T-helper 2 cell treated with Interferon-gamma antibody and Interleukin-4, amounts not matched to agents 5 μg/mL and 100 μg/mL, for 36 hours (primary cell): Measurements from ENCODE around the gene SEMA3C.
A peak's percentile ranks its signal among the peaks of the same experiment; 100 is the strongest.
"Not testable (repeated sequence)": the region's sequence is repeated elsewhere in the genome, so short reads cannot be mapped to it uniquely, and the experiment has no call there.

ENCODE experiments used
- DNase-seq: peaks from one replicate; pipeline ENCODE4 v3.0.0; 2021; ENCODE audit warnings: low spot score
- H3K27ac Mint-ChIP-seq: one replicate; pipeline ENCODE4 v1.8.0; 2021; ENCODE audit warnings: mild to moderate bottlenecking, mixed read lengths
- H3K27me3 Mint-ChIP-seq: one replicate; pipeline ENCODE4 v1.8.0; 2021; ENCODE audit warnings: low read depth, mixed read lengths
- H3K36me3 Mint-ChIP-seq: one replicate; pipeline ENCODE4 v1.8.0; 2021; ENCODE audit warnings: low read depth, mixed read lengths
- H3K4me1 Mint-ChIP-seq: one replicate; pipeline ENCODE4 v1.8.0; 2021; ENCODE audit warnings: low read depth, mixed read lengths
- H3K4me3 Mint-ChIP-seq: one replicate; pipeline ENCODE4 v1.8.0; 2022; ENCODE audit warnings: mild to moderate bottlenecking, moderate library complexity, mixed read lengths
- H3K9me3 Mint-ChIP-seq: one replicate; pipeline ENCODE4 v1.8.0; 2021; ENCODE audit warnings: mixed read lengths

Gene SEMA3C

GRCh38 chr7:80941208-80941758, 22.4 kb upstream of the SEMA3C start:
- Mint-ChIP-seq H3K4me1 (no peaks in the 10 kb centered on the region), H3K9me3 (no peaks in the 10 kb centered on the region), H3K27ac (no peak overlapping the region), H3K36me3 (no peaks in the 10 kb centered on the region), H3K4me3 (no peak overlapping the region), H3K27me3 (no peaks in the 10 kb centered on the region)
- DNase-seq: no peak

- Mint-ChIP-seq H3K4me3 (no peak overlapping the region), H3K9me3 (no peaks in the 10 kb centered on the region), H3K4me1 (no peaks in the 10 kb centered on the region), H3K27ac (no peak overlapping the region), H3K36me3 (no peaks in the 10 kb centered on the region), H3K27me3 (no peaks in the 10 kb centered on the region)
- DNase-seq: no peak
Observed at GRCh38 chr7:80940539-80941207, 21.8 kb upstream of the SEMA3C start.

- Mint-ChIP-seq H3K4me3 (no peak overlapping the region), H3K9me3 (no peaks in the 10 kb centered on the region), H3K36me3 (no peaks in the 10 kb centered on the region), H3K4me1 (no peaks in the 10 kb centered on the region), H3K27me3 (no peaks in the 10 kb centered on the region), H3K27ac (no peak overlapping the region)
- no peak for DNase-seq
Observed at GRCh38 chr7:80937336-80937735, 18.5 kb upstream of the SEMA3C start.

GRCh38 chr7:80935991-80936780, 17.3 kb upstream of the SEMA3C start:
- no peaks in the 10 kb centered on the region for H3K4me1 Mint-ChIP-seq
- no peaks in the 10 kb centered on the region for H3K27me3 Mint-ChIP-seq

GRCh38 chr7:80934321-80934720, 15.5 kb upstream of the SEMA3C start:
- no peak for DNase-seq
- H3K36me3 Mint-ChIP-seq: no peaks in the 10 kb centered on the region
- H3K4me3 Mint-ChIP-seq: no peak overlapping the region
- H3K27ac Mint-ChIP-seq: no peak overlapping the region
- H3K4me1 Mint-ChIP-seq: no peaks in the 10 kb centered on the region
- H3K27me3 Mint-ChIP-seq: no peaks in the 10 kb centered on the region
- no peaks in the 10 kb centered on the region for H3K9me3 Mint-ChIP-seq

More at GRCh38 chr7:80935991-80936780, 17.3 kb upstream of the SEMA3C start:
- H3K9me3 Mint-ChIP-seq: no peaks in the 10 kb centered on the region
- no peak overlapping the region for H3K27ac Mint-ChIP-seq
- H3K4me3 Mint-ChIP-seq: no peak overlapping the region
- DNase-seq: no peak
- no peaks in the 10 kb centered on the region for H3K36me3 Mint-ChIP-seq

- no peaks in the 10 kb centered on the region for H3K9me3 Mint-ChIP-seq
- no peaks in the 10 kb centered on the region for H3K27me3 Mint-ChIP-seq
Observed at GRCh38 chr7:80932536-80932935, 13.7 kb upstream of the SEMA3C start.

GRCh38 chr7:80929619-80930018, 10.8 kb upstream of the SEMA3C start:
- Mint-ChIP-seq H3K27me3 (no peaks in the 10 kb centered on the region), H3K36me3 (no peaks in the 10 kb centered on the region)
- DNase-seq: no peak

More at GRCh38 chr7:80932536-80932935, 13.7 kb upstream of the SEMA3C start:
- H3K4me3 Mint-ChIP-seq: no peak overlapping the region
- H3K36me3 Mint-ChIP-seq: no peaks in the 10 kb centered on the region
- no peak for DNase-seq
- H3K27ac Mint-ChIP-seq: no peak overlapping the region
- H3K4me1 Mint-ChIP-seq: no peaks in the 10 kb centered on the region

GRCh38 chr7:80926955-80927354, 8.1 kb upstream of the SEMA3C start:
- H3K36me3 Mint-ChIP-seq, H3K27ac Mint-ChIP-seq, H3K4me3 Mint-ChIP-seq, DNase-seq, H3K9me3 Mint-ChIP-seq, H3K27me3 Mint-ChIP-seq, H3K4me1 Mint-ChIP-seq: not testable (repeated sequence)

More at GRCh38 chr7:80929619-80930018, 10.8 kb upstream of the SEMA3C start:
- H3K4me1 Mint-ChIP-seq: no peaks in the 10 kb centered on the region
- H3K9me3 Mint-ChIP-seq: no peaks in the 10 kb centered on the region
- H3K27ac Mint-ChIP-seq: no peak overlapping the region
- no peak overlapping the region for H3K4me3 Mint-ChIP-seq

- Mint-ChIP-seq H3K27me3 (peaks cover 28% of the 10 kb centered on the region), H3K4me1 (no peaks in the 10 kb centered on the region)
Observed at GRCh38 chr7:80924090-80924489, 5.2 kb upstream of the SEMA3C start.

GRCh38 chr7:80923211-80923612, 4.4 kb upstream of the SEMA3C start:
- Mint-ChIP-seq H3K4me3 (no peak overlapping the region), H3K36me3 (no peaks in the 10 kb centered on the region), H3K27ac (no peak overlapping the region), H3K9me3 (no peaks in the 10 kb centered on the region), H3K27me3 (peaks cover 33% of the 10 kb centered on the region), H3K4me1 (peaks cover 4% of the 10 kb centered on the region)
- no peak for DNase-seq

More at GRCh38 chr7:80924090-80924489, 5.2 kb upstream of the SEMA3C start:
- Mint-ChIP-seq H3K9me3 (no peaks in the 10 kb centered on the region), H3K36me3 (no peaks in the 10 kb centered on the region), H3K27ac (no peak overlapping the region), H3K4me3 (no peak overlapping the region)
- DNase-seq: no peak

- H3K4me3 Mint-ChIP-seq: no peak overlapping the region
- H3K4me1 Mint-ChIP-seq: peaks cover 7% of the 10 kb centered on the region
- H3K27me3 Mint-ChIP-seq: peaks cover 38% of the 10 kb centered on the region
- no peaks in the 10 kb centered on the region for H3K9me3 Mint-ChIP-seq
- H3K27ac Mint-ChIP-seq: no peak overlapping the region
- DNase-seq: no peak
- no peaks in the 10 kb centered on the region for H3K36me3 Mint-ChIP-seq
Observed at GRCh38 chr7:80922253-80923049, 3.6 kb upstream of the SEMA3C start.

- Mint-ChIP-seq H3K4me3 (no peak overlapping the region), H3K36me3 (no peaks in the 10 kb centered on the region), H3K4me1 (peaks cover 7% of the 10 kb centered on the region), H3K9me3 (no peaks in the 10 kb centered on the region), H3K27me3 (peaks cover 46% of the 10 kb centered on the region), H3K27ac (no peak overlapping the region)
- no peak for DNase-seq
Observed at GRCh38 chr7:80921130-80921529, 2.3 kb upstream of the SEMA3C start.

GRCh38 chr7:80918399-80918798, 452 bp downstream of the SEMA3C start:
- Mint-ChIP-seq H3K4me3 (peak overlapping the region; percentile 61), H3K9me3 (no peaks in the 10 kb centered on the region), H3K27ac (no peak overlapping the region), H3K36me3 (no peaks in the 10 kb centered on the region), H3K4me1 (peaks cover 7% of the 10 kb centered on the region), H3K27me3 (peaks cover 49% of the 10 kb centered on the region)
- peak; percentile 3 for DNase-seq
